Subcutaneous preadipocyte (primary cell): ENCODE results near the gene MRPL43. TPM values are rescaled to one million over a fixed set of nuclear protein-coding genes. Genes with fewer than 3 reads are reported as not detected.

Experiments
- small RNA-seq: library from RNA; depleted of rRNA; stranded (forward); fragments of <200 nt; gene quantifications from one replicate; pipeline ENCODE3, GENCODE V24; 2012
- total RNA-seq: library from RNA; depleted of rRNA; stranded (reverse); fragments of >200 nt; gene quantifications from 2 replicates; pipeline ENCODE4 v1.2.3, GENCODE V29; 2012

Gene MRPL43
- 58.5 and 66.1 TPM in 2 replicates for total RNA-seq

DNA sequence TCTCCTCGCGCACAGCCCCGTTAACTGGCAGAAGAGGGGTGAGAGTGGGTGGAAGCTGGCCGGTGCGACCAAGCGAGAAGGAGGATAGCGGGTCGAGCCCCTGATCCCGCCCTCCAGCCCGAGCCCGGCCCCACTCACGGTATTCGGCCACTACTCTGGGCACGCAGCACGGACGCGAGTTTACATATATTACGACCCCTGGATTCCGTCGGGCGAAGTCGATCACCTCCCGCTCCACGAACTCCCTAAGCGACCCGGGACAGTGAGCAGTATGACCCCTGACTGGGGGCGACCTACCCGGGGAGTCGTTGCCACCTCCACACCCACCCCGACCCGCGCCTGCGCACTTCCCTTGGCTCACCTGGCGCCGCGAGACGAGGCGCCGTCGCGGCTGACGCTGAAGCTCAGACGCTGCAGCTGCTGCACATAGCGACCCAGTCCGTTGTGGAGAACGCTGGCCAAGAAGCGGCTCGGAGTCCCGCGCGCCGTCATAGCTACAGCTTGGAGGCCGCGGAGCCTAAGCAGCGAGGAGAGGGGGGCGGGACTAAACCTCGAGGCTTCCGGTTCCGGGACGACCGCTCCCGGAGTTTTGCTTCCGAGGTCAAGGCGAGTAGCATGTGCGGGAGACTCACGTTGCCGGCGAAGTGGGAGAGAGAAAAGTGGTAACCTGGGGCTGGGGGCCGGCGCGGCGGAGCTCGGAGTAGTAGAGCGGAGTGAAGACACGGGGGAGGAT is at the start of gene MRPL43, which contains the start of gene TWNK:
TSS of gene MRPL43 (minus strand) at position 546 of the 733 bp plus-strand sequence. CDS start at position 492, 54 bp downstream.
TSS of gene TWNK (plus strand) at position 592 of the 733 bp plus-strand sequence. CDS start 668 bp downstream, outside the sequence.

DNA sequence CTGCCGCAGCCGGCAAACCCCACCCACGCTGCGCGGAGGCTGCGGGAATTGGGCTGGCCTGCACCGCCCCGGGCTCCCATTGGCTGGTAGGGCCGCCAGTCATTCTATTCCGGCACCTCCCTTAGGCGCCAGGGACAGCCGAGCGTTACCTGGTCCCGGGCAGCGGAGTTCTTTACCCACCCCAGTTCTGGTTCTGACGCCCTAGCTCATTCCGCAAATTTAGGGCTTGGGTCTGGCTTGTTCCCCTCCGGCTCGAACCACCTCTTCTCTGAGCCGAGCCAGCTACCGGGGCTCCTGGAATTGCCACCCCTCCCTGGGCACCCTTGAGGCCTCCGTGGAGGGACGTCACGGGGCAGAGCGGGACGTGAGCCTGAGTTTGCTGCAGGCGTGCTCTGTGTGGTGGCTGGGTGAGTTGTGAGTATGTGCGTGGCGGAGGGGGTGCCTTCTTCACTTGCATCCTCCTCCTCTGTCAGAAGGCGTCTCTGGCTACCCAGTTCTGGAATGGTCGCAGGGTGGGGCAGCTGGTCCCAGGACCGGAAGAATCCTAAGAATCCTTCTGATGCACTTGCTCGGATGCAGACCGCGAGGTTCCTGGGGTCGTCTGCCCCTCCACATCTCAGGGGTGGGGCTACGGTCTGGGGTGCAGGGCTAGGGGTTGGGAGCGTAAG is 44.0 kb upstream of the MRPL43 start, which contains the start of the genes PDZD7 and SFXN3:
TSS of gene PDZD7 (minus strand) at position 2 of the 668 bp plus-strand sequence. CDS start 910 bp downstream, outside the sequence.
TSS of gene SFXN3 (plus strand) at position 107 of the 668 bp plus-strand sequence. CDS start 3,461 bp downstream, outside the sequence.

DNA sequence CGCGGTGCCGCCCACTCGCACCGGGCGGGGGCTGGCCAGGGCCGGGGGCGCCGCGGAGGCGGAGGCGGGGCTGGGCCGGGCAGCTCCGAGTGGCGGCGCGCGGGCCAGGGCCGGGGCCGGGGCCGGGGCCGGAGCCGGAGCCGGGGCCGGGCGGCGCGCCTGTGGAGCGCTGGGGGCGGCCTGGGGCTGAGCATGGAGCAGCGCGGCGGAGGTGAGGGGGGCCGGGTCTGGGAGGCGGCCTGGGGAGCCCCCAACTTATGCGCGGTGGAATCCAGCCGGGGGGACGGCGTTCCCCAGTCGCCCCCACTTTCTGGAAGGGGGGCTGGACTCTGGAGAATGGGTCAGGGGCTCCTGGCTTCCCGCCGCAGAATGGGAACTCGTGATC is 12.4 kb upstream of the MRPL43 start, which contains the start of gene LZTS2:
TSS of gene LZTS2 (plus strand) at position 67 of the 385 bp plus-strand sequence. CDS start 2,731 bp downstream, outside the sequence.

DNA sequence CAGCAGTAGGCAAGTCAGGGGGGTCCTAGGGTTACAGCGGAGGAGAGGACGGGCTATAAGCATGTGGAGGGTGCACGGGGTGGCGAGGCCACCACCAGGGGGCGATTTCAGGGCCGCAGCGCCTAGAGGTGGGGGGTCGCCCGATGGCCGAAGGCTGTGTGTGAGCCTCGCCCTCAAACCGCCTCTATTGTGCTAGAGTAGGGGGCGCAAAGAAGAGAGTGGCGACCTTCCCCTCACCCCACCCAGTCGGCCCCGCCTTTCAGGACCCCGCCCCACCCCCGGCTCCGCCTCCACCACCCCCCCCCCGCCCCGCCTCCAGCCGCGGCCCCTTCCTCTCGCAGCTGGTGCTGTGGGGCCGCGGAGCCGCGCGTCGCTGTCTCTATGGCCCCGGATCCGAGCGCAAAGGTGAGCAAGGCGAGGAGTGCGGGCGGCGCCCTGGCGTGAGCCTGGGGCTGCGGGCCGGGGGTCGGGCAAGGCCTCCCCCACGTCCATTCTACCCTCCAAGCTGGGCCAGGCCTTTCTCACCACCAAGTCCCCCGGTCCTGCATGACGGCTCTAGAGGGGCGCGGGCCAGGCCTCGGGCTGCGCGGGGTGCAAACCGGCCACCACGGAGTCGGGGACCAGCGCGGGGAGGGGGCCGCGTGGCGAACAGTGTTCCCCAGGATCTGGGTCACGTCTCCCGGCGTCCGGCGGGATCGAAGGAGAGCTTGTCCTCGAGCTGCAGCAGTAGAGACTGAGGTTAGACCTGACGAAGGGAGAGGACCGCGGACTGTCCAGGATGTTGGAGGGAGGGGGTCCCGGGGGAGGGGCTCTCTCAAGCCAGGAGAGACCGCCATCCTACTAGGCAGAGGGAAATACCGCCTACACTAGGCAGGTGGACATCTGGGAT is 17.9 kb downstream of the MRPL43 start, which contains the start of gene SEMA4G:
TSS of gene SEMA4G (plus strand) at position 318 of the 889 bp plus-strand sequence. CDS start 3,409 bp downstream, outside the sequence.

Small RNAs within 50 kb of the gene (small RNA-seq; reads per million reads assigned to genes)
- gene MIR608 = not detected

Other genes with a start within 250 kb of the MRPL43 start
- not detected in 2 replicates for gene PAX2, start 241.9 kb downstream of the MRPL43 start, total RNA-seq
- gene SLF2, start 74.5 kb downstream of the MRPL43 start, total RNA-seq = 30.9 and 52.0 TPM in 2 replicates
- gene SEMA4G, start 18.0 kb downstream of the MRPL43 start, total RNA-seq = 0.59 and 1.1 TPM in 2 replicates
- gene TWNK, start within 50 bp of the MRPL43 start, total RNA-seq = 5.5 and 7.6 TPM in 2 replicates
- 89.3 and 94.1 TPM in 2 replicates for gene LZTS2, start 12.3 kb upstream of the MRPL43 start, total RNA-seq
- 0.37 and 0.98 TPM in 2 replicates for gene PDZD7, start 43.6 kb upstream of the MRPL43 start, total RNA-seq
- 108 and 110 TPM in 2 replicates for gene SFXN3, start 43.7 kb upstream of the MRPL43 start, total RNA-seq
- gene KAZALD1, start 74.5 kb upstream of the MRPL43 start, total RNA-seq = 4.8 and 11.9 TPM in 2 replicates
- gene TLX1, start 143.8 kb upstream of the MRPL43 start, total RNA-seq = not detected in 2 replicates
- gene LBX1, start 242.0 kb upstream of the MRPL43 start, total RNA-seq = not detected in 2 replicates